GM12891 (cell line): Measurements from ENCODE around the gene RMND5B.
A peak's percentile ranks its signal among the peaks of the same experiment; 100 is the strongest.

Experiments used
- DNase-seq: peaks from one replicate; pipeline ENCODE4 v3.0.0; 2011; ENCODE audit warnings: low spot score; ENCODE audit not compliant: insufficient read length
- FAIRE-seq: peaks from 2 replicates; lab custom pipeline; 2011; peaks lifted over from hg19 to GRCh38; lab: Jason Lieb, UNC
- PAX5 ChIP-seq: IDR thresholded peaks from 2 replicates; pipeline ENCODE4 v1.6.1; 2011; ENCODE audit warnings: low read length, moderate library complexity, mild to moderate bottlenecking; ENCODE audit not compliant: insufficient read depth, severe bottlenecking
- POLR2A ChIP-seq: IDR thresholded peaks from 2 replicates; pipeline ENCODE4 v1.6.1; 2011; ENCODE audit warnings: low read depth, low read length, control low read depth
- POLR2AphosphoS5 ChIP-seq: IDR thresholded peaks from 2 replicates; pipeline ENCODE4 v1.6.1; 2011; ENCODE audit warnings: low read depth, low read length, control low read depth
- POU2F2 ChIP-seq: IDR thresholded peaks from 2 replicates; pipeline ENCODE4 v1.6.1; 2011; ENCODE audit warnings: low read depth, mild to moderate bottlenecking, control low read depth, low read length, moderate library complexity
- SPI1 ChIP-seq: IDR thresholded peaks from 2 replicates; pipeline ENCODE4 v1.6.1; 2011; ENCODE audit warnings: low read depth, low read length, control low read depth
- TAF1 ChIP-seq: IDR thresholded peaks from 2 replicates; pipeline ENCODE4 v1.6.1; 2011; ENCODE audit warnings: low read depth, low read length, control low read depth

RMND5B gene

DNA sequence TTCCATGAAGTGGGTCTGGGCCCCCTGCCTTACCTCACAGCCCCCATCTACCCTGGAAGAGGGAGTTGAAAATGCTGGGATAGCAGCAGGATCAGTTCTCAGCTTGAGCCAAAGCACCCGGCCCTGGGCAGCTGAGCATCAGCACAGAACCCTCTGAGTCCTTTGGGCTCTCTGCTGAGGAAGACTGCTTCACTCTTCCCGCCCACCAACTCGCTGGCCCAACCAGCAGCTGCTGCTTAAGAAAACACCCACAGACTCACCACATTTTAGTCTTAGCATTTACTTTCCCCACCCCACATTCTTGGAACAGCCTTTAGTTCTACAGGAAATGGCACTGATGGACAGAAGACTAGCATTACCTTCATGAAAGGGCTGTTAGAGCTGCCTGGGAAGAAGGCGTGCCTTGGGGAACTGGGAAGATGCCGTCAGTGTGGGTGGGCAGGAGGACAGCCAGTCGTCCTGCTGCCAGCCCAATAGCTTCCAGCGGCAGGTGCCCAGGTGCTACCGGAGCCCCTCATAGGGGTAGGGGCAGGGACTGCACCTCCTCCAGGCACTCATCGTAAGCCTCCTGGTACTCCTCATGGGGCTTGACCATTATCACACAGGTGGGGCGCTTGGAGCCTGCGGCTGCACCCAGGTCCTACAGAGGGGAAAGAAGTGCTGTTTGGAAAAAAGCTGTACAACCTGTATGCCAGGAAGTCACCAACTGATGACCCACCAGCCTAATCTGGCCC, 18.6 kb downstream of the RMND5B start:
- DNase-seq (no peak), FAIRE-seq (peak; percentile 45)
- TF ChIP-seq POLR2AphosphoS5 (no peak), POLR2A (no peak), POU2F2 (no peak), TAF1 (no peak), PAX5 (no peak), SPI1 (no peak)

DNA sequence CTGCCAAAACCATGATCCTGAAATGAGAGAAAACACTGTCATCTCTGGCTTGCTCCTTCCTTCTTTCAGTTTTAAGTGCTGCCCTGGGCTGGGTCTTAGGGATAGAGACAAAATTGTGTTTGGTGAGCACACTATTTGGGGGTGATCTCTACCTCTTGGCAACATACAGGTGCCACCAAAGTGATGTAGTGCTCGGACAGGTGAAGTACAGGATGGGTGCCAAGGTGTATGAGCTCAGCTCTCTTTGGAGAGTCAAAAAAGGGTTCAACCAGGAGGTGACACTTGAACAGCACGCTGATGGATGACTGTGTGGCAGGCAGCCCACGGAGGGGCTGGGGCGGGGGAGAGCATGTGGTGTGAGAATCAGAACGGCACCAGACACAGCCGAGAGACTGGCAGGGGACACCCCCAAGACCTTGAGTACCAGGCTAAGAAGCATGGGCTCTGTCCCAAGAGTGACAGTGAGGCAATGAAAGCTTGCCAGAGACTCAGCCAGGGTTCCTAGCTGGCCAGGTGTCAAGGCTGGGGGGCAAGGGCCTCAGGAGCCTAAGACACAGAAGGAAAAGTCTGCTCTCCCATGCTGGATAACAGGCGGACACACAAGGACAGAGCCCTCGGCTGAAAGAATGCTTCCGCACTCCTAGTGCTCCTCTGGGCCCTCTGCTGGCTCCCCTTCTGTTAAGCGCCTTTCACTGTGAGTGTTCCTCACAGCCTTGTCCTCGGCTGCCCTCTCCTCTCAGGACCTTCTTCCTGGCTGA, 20.3 kb downstream of the RMND5B start:
- FAIRE-seq (no peak), DNase-seq (no peak)
- TF ChIP-seq SPI1: no peak
- peak; percentile 54 for TF ChIP-seq POLR2A
- no peak for TF ChIP-seq TAF1
- 0 out of 2 replicates have a peak, but pooled peaks have one; percentile 24 for TF ChIP-seq POLR2AphosphoS5
- no peak for TF ChIP-seq POU2F2
- TF ChIP-seq PAX5: no peak

DNA sequence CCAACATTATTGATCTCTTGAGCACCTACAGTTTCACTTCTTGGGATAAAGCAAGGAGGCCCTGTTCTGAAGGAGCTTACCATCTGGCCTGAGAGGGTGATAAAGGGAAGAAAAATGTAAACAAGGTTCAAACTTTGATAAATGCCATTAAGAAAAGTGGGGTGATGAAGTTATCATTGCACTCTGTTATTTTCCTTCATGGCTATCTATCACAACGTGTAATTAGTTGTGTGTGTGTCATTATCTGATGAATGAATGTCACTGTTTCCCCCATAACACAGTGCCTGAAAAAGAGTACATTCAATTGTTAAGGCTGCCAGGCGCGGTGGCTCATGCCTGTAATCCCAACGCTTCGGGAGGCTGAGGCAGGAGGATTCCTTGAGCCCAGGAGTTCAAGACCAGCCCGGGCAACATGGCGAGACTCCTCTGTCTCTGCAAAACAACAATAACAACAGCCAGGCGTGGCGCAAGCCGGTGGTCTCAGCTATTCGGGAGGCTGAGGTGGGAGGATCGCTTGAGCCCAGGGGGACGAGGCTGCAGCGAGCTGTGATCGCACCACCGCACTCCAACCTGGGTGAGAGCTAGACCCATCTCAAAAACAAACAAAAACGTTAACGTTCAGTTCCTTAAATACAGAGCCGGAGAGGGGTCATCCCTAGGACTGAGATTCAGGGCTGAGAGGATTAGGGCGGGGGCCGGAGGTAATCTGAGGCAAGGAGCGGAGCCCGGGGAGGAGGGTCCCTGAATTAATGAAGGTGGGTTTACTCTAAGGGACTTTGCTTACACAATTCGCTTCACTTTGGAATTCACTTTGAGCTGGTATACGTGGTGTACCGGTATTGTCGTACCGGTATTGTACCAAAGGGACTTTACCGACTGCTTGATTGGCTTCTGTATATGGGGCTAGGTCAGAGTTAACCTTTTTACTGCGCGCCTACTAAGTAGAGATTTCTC, 22.0 kb downstream of the RMND5B start:
- FAIRE-seq (peak; percentile 59), DNase-seq (no peak)
- no peak for TF ChIP-seq SPI1
- no peak for TF ChIP-seq POLR2A
- no peak for TF ChIP-seq PAX5
- TF ChIP-seq POU2F2: no peak
- TF ChIP-seq POLR2AphosphoS5: no peak
- no peak for TF ChIP-seq TAF1

DNA sequence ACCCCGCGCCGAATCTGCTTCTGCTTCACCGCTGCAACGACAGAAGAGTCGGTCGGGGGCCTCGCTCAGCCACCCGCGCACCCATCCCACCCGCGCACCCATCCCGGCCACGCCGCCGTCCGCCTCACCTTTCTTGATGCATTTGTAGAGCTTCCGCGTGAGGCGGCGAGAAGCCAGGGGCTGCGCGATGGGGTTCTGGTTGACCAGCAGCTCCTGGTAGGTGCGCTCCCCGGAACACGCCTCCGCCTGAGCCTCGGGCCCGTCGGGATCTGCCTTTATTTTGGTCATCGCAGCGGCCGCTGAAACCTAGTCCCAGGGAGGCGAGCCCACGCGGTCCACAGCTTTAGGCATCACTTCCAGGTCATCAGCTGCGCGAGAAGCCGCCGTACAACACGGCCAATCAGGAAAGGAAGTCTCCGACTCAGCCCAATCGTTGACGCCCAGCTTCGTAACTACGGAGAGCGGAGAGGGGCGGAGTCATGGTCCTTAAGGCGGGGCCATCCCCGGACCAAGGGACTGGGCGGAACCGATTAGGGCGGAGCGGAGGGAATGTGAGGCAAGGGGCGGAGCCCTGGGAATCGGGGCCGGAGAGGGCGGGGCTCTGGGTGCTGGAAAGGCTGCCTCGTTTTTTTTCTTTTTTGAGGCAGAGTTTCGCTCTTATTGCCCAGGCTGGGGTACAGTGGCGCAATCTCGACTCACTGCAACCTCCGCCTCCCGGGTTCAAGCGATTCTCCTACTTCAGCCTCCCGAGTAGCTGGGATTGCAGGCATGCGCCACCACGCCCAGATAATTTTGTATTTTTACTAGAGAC, 22.9 kb downstream of the RMND5B start, which contains the start of gene NHP2:
TSS of gene NHP2 (minus strand) at position 356 of the 811 bp plus-strand sequence. CDS start at position 288, 68 bp downstream.
- DNase-seq: peak; percentile 91
- TF ChIP-seq POU2F2 (0 out of 2 replicates have a peak, but pooled peaks have one; percentile 56), PAX5 (peak; percentile 45), POLR2A (peak; percentile 55; the same call in 1 of the 2 replicates), SPI1 (peak; percentile 69), POLR2AphosphoS5 (peak; percentile 83), TAF1 (no peak)
- peak; percentile 99 for FAIRE-seq

DNA sequence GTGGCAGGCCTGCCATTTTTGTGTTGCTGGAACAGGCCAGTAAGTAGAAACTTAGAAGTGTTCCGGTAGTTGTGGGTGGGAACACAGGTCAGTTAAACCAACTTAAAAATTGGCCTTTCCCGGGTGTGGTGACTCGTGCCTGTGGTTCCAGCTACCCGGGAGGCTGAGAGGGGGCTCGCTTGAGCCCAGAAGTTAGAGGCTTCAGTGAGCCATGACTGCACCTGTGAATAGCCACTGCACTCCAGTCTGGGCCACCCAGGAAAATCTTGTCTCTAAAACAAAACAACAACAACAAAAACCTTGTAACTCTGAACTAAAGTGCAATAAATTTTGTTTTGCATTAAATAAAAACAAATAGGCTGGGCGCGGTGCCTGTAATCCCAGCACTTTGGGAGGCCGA, 24.3 kb downstream of the RMND5B start:
- DNase-seq (no peak), FAIRE-seq (no peak)
- TF ChIP-seq SPI1: no peak
- TF ChIP-seq TAF1: no peak
- no peak for TF ChIP-seq POU2F2
- TF ChIP-seq PAX5: no peak
- TF ChIP-seq POLR2A: no peak
- no peak for TF ChIP-seq POLR2AphosphoS5

GRCh38 chr5:178160176-178160575, 29.4 kb downstream of the RMND5B start:
- DNase-seq (no peak), FAIRE-seq (no peak)
- TF ChIP-seq POLR2AphosphoS5 (no peak), SPI1 (no peak), POLR2A (no peak), PAX5 (no peak), TAF1 (no peak), POU2F2 (no peak)

DNA sequence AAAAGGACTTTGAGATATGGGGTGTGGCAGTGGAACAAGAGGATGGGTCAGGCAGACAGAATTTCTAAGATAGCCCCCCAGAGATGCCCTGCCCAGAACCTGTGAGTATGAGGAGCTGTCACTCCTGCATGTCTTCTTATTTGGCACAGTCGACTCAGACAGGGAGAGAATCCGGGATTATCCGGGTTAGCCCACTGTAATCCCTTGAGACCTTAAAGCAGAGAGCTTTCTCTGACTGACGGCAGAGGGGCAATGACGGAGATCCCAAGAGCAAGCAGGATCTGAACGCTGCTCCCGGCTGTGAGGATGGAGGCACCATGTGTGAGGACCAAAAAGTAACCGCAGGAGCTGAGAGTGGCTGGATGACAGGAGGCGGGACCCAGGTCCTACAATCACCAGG, 31.7 kb downstream of the RMND5B start:
- DNase-seq: no peak
- no peak for FAIRE-seq
- TF ChIP-seq POLR2A (no peak), PAX5 (no peak), SPI1 (no peak), POU2F2 (no peak), POLR2AphosphoS5 (no peak), TAF1 (no peak)
